VCaP (cell line): ENCODE data around the gene TPST2.

Source experiments
- H3K27ac ChIP-seq: fragments of 450-650 bp; 2 replicates; pipeline ENCODE4 v1.5.1; 2017
- CTCF ChIP-seq: fragments of 450-650 bp; conservative IDR thresholded peaks from 2 replicates; pipeline ENCODE4 v1.5.1; 2017; ENCODE audit warnings: mild to moderate bottlenecking, moderate library complexity

Gene TPST2

GRCh38 chr22:26476705-26477340, 113.1 kb downstream of the TPST2 start:
- no peak overlapping the region for H3K27ac ChIP-seq
- TF ChIP-seq CTCF, result no peak

GRCh38 chr22:26474682-26475081, 115.2 kb downstream of the TPST2 start:
- TF ChIP-seq CTCF, result no peak
- H3K27ac ChIP-seq, result no peak overlapping the region
